NCI-H1092 (cell line): ENCODE results near the gene PSMD10.

Experiments used
- DNase-seq: peaks from one replicate; lab custom pipeline; 2025; lab: John Stamatoyannopoulos, UW

The PSMD10 gene

GRCh38 chrX:108071578-108071977 is 19.8 kb downstream of the PSMD10 start:
- DNase-seq, result no peak

GRCh38 chrX:108070891-108071290 is 20.5 kb downstream of the PSMD10 start:
- DNase-seq, result no peak

GRCh38 chrX:108068121-108068520 is 23.2 kb downstream of the PSMD10 start:
- no peak for DNase-seq

GRCh38 chrX:108064613-108065012 is 26.7 kb downstream of the PSMD10 start:
- DNase-seq, result no peak

GRCh38 chrX:108064001-108064400 is 27.3 kb downstream of the PSMD10 start:
- no peak for DNase-seq

GRCh38 chrX:108059801-108060200 is 31.5 kb downstream of the PSMD10 start:
- DNase-seq, result no peak

- DNase-seq, result no peak
Measured at GRCh38 chrX:108055546-108055945, 35.8 kb downstream of the PSMD10 start.

- DNase-seq, result no peak
Measured at GRCh38 chrX:108053218-108053617, 38.1 kb downstream of the PSMD10 start.

GRCh38 chrX:108049649-108050048 is 41.7 kb downstream of the PSMD10 start:
- no peak for DNase-seq

- DNase-seq, result no peak
Measured at GRCh38 chrX:108044554-108045256, 46.6 kb downstream of the PSMD10 start, which contains the start of gene VSIG1. Gene VSIG1, plus strand, starts transcription at chrX:108045065. Its CDS starts 66 bp downstream, at chrX:108045131.

- DNase-seq, result no peak
Measured at GRCh38 chrX:108036298-108036973, 54.9 kb downstream of the PSMD10 start.

- DNase-seq, result no peak
Measured at GRCh38 chrX:108034725-108035124, 56.6 kb downstream of the PSMD10 start.
